ENCODE results near the gene GXYLT1. TPM values are rescaled to one million over a fixed set of nuclear protein-coding genes. Genes with fewer than 3 reads are reported as not detected.

The GXYLT1 gene
- polyA plus RNA-seq, 1 donor from 2014 or later = 3.2 TPM

DNA sequence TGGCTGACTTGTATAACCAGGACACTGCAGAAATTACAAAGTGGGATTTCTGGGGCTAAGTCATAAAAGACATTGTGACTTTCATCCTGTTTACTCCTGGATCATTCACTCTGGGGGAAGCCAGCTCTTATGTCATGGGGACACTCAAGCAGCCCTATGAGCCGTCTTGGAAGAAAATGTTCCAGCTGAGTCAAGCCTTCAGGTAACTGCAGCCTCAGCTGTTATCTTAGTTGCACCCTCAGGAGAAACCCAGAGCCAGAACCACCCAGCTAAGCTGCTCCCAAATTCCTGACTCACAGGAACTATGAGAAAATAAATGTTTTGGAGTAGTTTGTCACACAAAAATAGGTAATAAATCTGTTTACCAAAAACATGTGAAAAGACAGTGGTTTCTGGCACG, 43.1 kb upstream of the GXYLT1 start:
- Histone ChIP-seq H3F3A (ENCODE audit: insufficient read depth, low read length, poor library complexity, severe bottlenecking) (no peaks in the 10 kb centered on the region), H4K20me1 (ENCODE audit: insufficient read depth) (no peaks in the 10 kb centered on the region), H3K9ac (ENCODE audit: low read length) (no peak overlapping the region), H3K27ac (ENCODE audit: low read length) (no peak overlapping the region), H2AFZ (ENCODE audit: low read depth, low read length) (no peak overlapping the region), H3K27me3 (ENCODE audit: insufficient read depth, low read depth, low read length) (no peaks in the 10 kb centered on the region), H3K9me2 (ENCODE audit: insufficient read depth, low read length) (no peaks in the 10 kb centered on the region), H3K9me3 (ENCODE audit: low read length) (no peaks in the 10 kb centered on the region), H3K4me2 (ENCODE audit: low read length) (no peak overlapping the region), H3K4me3 (ENCODE audit: low read length) (no peak overlapping the region), H3K36me3 (ENCODE audit: insufficient read depth, low read length) (no peaks in the 10 kb centered on the region), H3K79me2 (replicated peaks; ENCODE audit: insufficient read depth, low read length) (no peaks in the 10 kb centered on the region)
- TF ChIP-seq EP300 (conservative IDR thresholded peaks at IDR 0.05; ENCODE audit: poor library complexity, severe bottlenecking) = no peak
- TF ChIP-seq RAD21 (conservative IDR thresholded peaks at IDR 0.05) = no peak
- no peak for TF ChIP-seq POLR2AphosphoS5 (IDR thresholded peaks at IDR 0.05)
- no peak for TF ChIP-seq TAF1 (IDR thresholded peaks at IDR 0.05; ENCODE audit: low read depth)
- TF ChIP-seq SMC3 (conservative IDR thresholded peaks at IDR 0.05; ENCODE audit: poor library complexity) = no peak
- no peak for TF ChIP-seq EZH2 (IDR thresholded peaks at IDR 0.05; ENCODE audit: borderline replicate concordance, insufficient read depth, low read length, poor library complexity, severe bottlenecking)
- TF ChIP-seq MXI1 (conservative IDR thresholded peaks at IDR 0.05; ENCODE audit: poor library complexity, severe bottlenecking) = no peak
- TF ChIP-seq, protein P1, sequence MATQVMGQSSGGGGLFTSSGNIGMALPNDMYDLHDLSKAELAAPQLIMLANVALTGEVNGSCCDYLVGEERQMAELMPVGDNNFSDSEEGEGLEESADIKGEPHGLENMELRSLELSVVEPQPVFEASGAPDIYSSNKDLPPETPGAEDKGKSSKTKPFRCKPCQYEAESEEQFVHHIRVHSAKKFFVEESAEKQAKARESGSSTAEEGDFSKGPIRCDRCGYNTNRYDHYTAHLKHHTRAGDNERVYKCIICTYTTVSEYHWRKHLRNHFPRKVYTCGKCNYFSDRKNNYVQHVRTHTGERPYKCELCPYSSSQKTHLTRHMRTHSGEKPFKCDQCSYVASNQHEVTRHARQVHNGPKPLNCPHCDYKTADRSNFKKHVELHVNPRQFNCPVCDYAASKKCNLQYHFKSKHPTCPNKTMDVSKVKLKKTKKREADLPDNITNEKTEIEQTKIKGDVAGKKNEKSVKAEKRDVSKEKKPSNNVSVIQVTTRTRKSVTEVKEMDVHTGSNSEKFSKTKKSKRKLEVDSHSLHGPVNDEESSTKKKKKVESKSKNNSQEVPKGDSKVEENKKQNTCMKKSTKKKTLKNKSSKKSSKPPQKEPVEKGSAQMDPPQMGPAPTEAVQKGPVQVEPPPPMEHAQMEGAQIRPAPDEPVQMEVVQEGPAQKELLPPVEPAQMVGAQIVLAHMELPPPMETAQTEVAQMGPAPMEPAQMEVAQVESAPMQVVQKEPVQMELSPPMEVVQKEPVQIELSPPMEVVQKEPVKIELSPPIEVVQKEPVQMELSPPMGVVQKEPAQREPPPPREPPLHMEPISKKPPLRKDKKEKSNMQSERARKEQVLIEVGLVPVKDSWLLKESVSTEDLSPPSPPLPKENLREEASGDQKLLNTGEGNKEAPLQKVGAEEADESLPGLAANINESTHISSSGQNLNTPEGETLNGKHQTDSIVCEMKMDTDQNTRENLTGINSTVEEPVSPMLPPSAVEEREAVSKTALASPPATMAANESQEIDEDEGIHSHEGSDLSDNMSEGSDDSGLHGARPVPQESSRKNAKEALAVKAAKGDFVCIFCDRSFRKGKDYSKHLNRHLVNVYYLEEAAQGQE (IDR thresholded peaks at IDR 0.05; ENCODE audit: borderline replicate concordance) = no peak
- TF ChIP-seq, protein P2, sequence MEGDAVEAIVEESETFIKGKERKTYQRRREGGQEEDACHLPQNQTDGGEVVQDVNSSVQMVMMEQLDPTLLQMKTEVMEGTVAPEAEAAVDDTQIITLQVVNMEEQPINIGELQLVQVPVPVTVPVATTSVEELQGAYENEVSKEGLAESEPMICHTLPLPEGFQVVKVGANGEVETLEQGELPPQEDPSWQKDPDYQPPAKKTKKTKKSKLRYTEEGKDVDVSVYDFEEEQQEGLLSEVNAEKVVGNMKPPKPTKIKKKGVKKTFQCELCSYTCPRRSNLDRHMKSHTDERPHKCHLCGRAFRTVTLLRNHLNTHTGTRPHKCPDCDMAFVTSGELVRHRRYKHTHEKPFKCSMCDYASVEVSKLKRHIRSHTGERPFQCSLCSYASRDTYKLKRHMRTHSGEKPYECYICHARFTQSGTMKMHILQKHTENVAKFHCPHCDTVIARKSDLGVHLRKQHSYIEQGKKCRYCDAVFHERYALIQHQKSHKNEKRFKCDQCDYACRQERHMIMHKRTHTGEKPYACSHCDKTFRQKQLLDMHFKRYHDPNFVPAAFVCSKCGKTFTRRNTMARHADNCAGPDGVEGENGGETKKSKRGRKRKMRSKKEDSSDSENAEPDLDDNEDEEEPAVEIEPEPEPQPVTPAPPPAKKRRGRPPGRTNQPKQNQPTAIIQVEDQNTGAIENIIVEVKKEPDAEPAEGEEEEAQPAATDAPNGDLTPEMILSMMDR (IDR thresholded peaks at IDR 0.05; ENCODE audit: poor library complexity, severe bottlenecking) = no peak

DNA sequence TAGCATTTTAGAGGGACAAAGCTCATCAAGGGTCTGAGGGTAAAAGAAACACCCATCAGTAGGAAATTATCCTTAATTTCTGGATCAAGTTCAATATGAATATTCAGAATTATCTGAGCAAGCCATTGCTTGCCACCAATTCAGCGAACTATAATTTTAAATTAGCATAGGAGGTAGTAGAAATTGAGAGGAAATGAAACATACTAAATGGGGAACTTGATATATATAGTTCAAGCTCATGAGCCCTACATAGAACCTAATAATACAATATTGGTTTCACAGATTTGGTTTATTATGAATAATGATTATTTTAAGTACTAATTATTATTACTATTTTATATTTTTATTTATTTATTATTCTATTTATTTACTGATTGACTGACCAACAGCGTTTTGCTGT, 42.1 kb upstream of the GXYLT1 start:
- Histone ChIP-seq H3F3A (ENCODE audit: insufficient read depth, low read length, poor library complexity, severe bottlenecking) (no peaks in the 10 kb centered on the region), H3K36me3 (ENCODE audit: insufficient read depth, low read length) (no peaks in the 10 kb centered on the region), H3K9me3 (ENCODE audit: low read length) (no peaks in the 10 kb centered on the region), H3K27ac (ENCODE audit: low read length) (no peak overlapping the region), H3K4me2 (ENCODE audit: low read length) (no peak overlapping the region), H2AFZ (ENCODE audit: low read depth, low read length) (no peak overlapping the region), H3K79me2 (replicated peaks; ENCODE audit: insufficient read depth, low read length) (no peaks in the 10 kb centered on the region), H4K20me1 (ENCODE audit: insufficient read depth) (no peaks in the 10 kb centered on the region), H3K27me3 (ENCODE audit: insufficient read depth, low read depth, low read length) (no peaks in the 10 kb centered on the region), H3K4me3 (ENCODE audit: low read length) (no peak overlapping the region), H3K9me2 (ENCODE audit: insufficient read depth, low read length) (no peaks in the 10 kb centered on the region), H3K9ac (ENCODE audit: low read length) (no peak overlapping the region)
- no peak for TF ChIP-seq RAD21 (conservative IDR thresholded peaks at IDR 0.05)
- no peak for TF ChIP-seq TAF1 (IDR thresholded peaks at IDR 0.05; ENCODE audit: low read depth)
- TF ChIP-seq POLR2AphosphoS5 (IDR thresholded peaks at IDR 0.05) = no peak
- TF ChIP-seq, protein P2 (IDR thresholded peaks at IDR 0.05; ENCODE audit: poor library complexity, severe bottlenecking) = no peak
- TF ChIP-seq EZH2 (IDR thresholded peaks at IDR 0.05; ENCODE audit: borderline replicate concordance, insufficient read depth, low read length, poor library complexity, severe bottlenecking) = no peak
- TF ChIP-seq MXI1 (conservative IDR thresholded peaks at IDR 0.05; ENCODE audit: poor library complexity, severe bottlenecking) = no peak
- no peak for TF ChIP-seq EP300 (conservative IDR thresholded peaks at IDR 0.05; ENCODE audit: poor library complexity, severe bottlenecking)
- no peak for TF ChIP-seq SMC3 (conservative IDR thresholded peaks at IDR 0.05; ENCODE audit: poor library complexity)
- TF ChIP-seq, protein P1 (IDR thresholded peaks at IDR 0.05; ENCODE audit: borderline replicate concordance) = no peak
